Uterus (tissue), 4 donors: Measurements from ENCODE around the gene TBC1D2B. TPM values are rescaled to one million over a fixed set of nuclear protein-coding genes. Genes with fewer than 3 reads are reported as not detected.

Source experiments
- DNase-seq, 2 donors: peaks; one replicate each; pipeline ENCODE4 v3.0.0-alpha.2; 2019 to 2020
- H3K27ac ChIP-seq, 2 donors: fragments of 200-600 bp; sonication (generic); 1 replicate in 1 of 2; 2 replicates in 1 of 2; pipeline ENCODE4 v1.5.1; 2016 to 2018
- H3K27me3 ChIP-seq, 2 donors: fragments of 200-600 bp; sonication (generic); one replicate each; pipeline ENCODE4 v1.5.1; 2018 to 2019; ENCODE audit warnings: control low read depth in 1 of 2
- H3K36me3 ChIP-seq, 2 donors: fragments of 200-600 bp; sonication (generic); one replicate each; pipeline ENCODE4 v1.5.1; 2019; ENCODE audit warnings: control low read depth in 1 of 2
- H3K4me1 ChIP-seq, 2 donors: fragments of 200-600 bp; sonication (generic); one replicate each; pipeline ENCODE4 v1.5.1; 2018 to 2019; ENCODE audit warnings: control low read depth in 1 of 2
- H3K4me3 ChIP-seq, 2 donors: fragments of 200-600 bp; sonication (generic); 1 replicate in 1 of 2; 2 replicates in 1 of 2; pipeline ENCODE4 v1.5.1; 2018 to 2019; ENCODE audit warnings: mild to moderate bottlenecking in 1 of 2
- H3K9me3 ChIP-seq, 2 donors: fragments of 200-600 bp; sonication (generic); one replicate each; pipeline ENCODE4 v1.5.1; 2019; ENCODE audit warnings: control low read depth in 1 of 2
- CTCF ChIP-seq, 4 experiments: fragments of 200-600 bp in 2 of 4; fragments of 450-650 bp in 2 of 4; sonication (generic) in 2 of 4; IDR thresholded peaks; one replicate each; pipeline ENCODE4 v1.5.1; 2016 to 2019; ENCODE audit warnings: antibody characterized with exemption in 4 of 4, mild to moderate bottlenecking in 2 of 4, moderate library complexity in 1 of 4
- POLR2A ChIP-seq, 2 donors: fragments of 450-650 bp; IDR thresholded peaks; one replicate each; pipeline ENCODE4 v1.6.1; 2016; ENCODE audit warnings: antibody characterized with exemption in 2 of 2, mild to moderate bottlenecking in 1 of 2, moderate library complexity in 1 of 2
- intact Hi-C: fragments of 100-400 bp; cut with DNase I; formaldehyde crosslinking; loops from one replicate; pipeline ENCODE4 v1.15.1; 2023; ENCODE audit warnings: low total_unique reads
- total RNA-seq, 4 donors: library from RNA; depleted of rRNA in 3 of 4; stranded (reverse); fragments of >200 nt in 3 of 4; gene quantifications; one replicate each; pipeline versions ENCODE4 v1.1.0 to v1.2.4, GENCODE V29; 2014 to 2023
- donor health status: DM: yes; HTN: yes; CAD: no.

TBC1D2B gene
- total RNA-seq, 4 donors from 2014 or later, result 27.7 to 89.0 (median 57.9) TPM

GRCh38 chr15:78058401-78058935 lies 19.0 kb downstream of the TBC1D2B start:
- Histone ChIP-seq H3K4me1 (peaks cover 4 to 25% of the 10 kb centered on the region in 2 donors), H3K27ac (peak overlapping the region; percentile 82 to 92), H3K9me3 (no peaks in the 10 kb centered on the region), H3K4me3 (no peak overlapping the region), H3K27me3 (no peaks in the 10 kb centered on the region), H3K36me3 (no peaks in the 10 kb centered on the region)
- TF ChIP-seq POLR2A (IDR thresholded peaks at IDR 0.05), result no peak
- TF ChIP-seq CTCF (IDR thresholded peaks at IDR 0.05), result no peak
- DNase-seq, result no peak
- intact Hi-C loops, result no loop called here

- H3K4me3 ChIP-seq, result no peak overlapping the region
- DNase-seq, result no peak
- peaks cover 4 to 19% of the 10 kb centered on the region in 2 donors for H3K4me1 ChIP-seq
- intact Hi-C loops, result no loop called here
- peak overlapping the region; percentile 82 to 92 for H3K27ac ChIP-seq
- no peaks in the 10 kb centered on the region for H3K36me3 ChIP-seq
- no peaks in the 10 kb centered on the region for H3K27me3 ChIP-seq
- H3K9me3 ChIP-seq, result no peaks in the 10 kb centered on the region
- TF ChIP-seq POLR2A (IDR thresholded peaks at IDR 0.05) (no peak), CTCF (IDR thresholded peaks at IDR 0.05) (no peak)
Observed at GRCh38 chr15:78057803-78058202, 19.7 kb downstream of the TBC1D2B start.

GRCh38 chr15:78056714-78057269 lies 20.7 kb downstream of the TBC1D2B start:
- H3K27me3 ChIP-seq, result no peaks in the 10 kb centered on the region
- H3K36me3 ChIP-seq, result no peaks in the 10 kb centered on the region
- intact Hi-C loops, result no loop called here
- no peaks in the 10 kb centered on the region for H3K9me3 ChIP-seq
- H3K27ac ChIP-seq, result peak overlapping the region; percentile 82 to 92
- peaks cover 4 to 15% of the 10 kb centered on the region in 2 donors for H3K4me1 ChIP-seq
- no peak overlapping the region for H3K4me3 ChIP-seq
- TF ChIP-seq CTCF (IDR thresholded peaks at IDR 0.05) (no peak), POLR2A (IDR thresholded peaks at IDR 0.05) (no peak)
- no peak for DNase-seq

GRCh38 chr15:78055919-78056713 lies 21.4 kb downstream of the TBC1D2B start:
- peaks cover 4 to 15% of the 10 kb centered on the region in 2 donors for H3K4me1 ChIP-seq
- H3K9me3 ChIP-seq, result no peaks in the 10 kb centered on the region
- peak overlapping the region; percentile 82 to 92 for H3K27ac ChIP-seq
- TF ChIP-seq CTCF (IDR thresholded peaks at IDR 0.05), result no peak
- no peak for TF ChIP-seq POLR2A (IDR thresholded peaks at IDR 0.05)
- no peaks in the 10 kb centered on the region for H3K36me3 ChIP-seq
- intact Hi-C loops, result no loop called here
- H3K4me3 ChIP-seq, result no peak overlapping the region
- DNase-seq, result no peak
- H3K27me3 ChIP-seq, result no peaks in the 10 kb centered on the region

- no peaks in the 10 kb centered on the region for H3K9me3 ChIP-seq
- H3K27me3 ChIP-seq, result no peaks in the 10 kb centered on the region
- intact Hi-C loops, result no loop called here
- no peaks in the 10 kb centered on the region for H3K36me3 ChIP-seq
- no peak for DNase-seq
- no peak overlapping the region for H3K4me3 ChIP-seq
- H3K27ac ChIP-seq, result no peak overlapping the region
- TF ChIP-seq CTCF (IDR thresholded peaks at IDR 0.05), result no peak
- no peak for TF ChIP-seq POLR2A (IDR thresholded peaks at IDR 0.05)
- H3K4me1 ChIP-seq, result peaks cover 4 to 15% of the 10 kb centered on the region in 2 donors
Observed at GRCh38 chr15:78054966-78055365, 22.5 kb downstream of the TBC1D2B start.
